ENCODE measurements around the gene HADH.

HADH gene

GRCh38 chr4:108053251-108053711, 63.6 kb downstream of the HADH start:
- no peak overlapping the region for H3K4me3 ChIP-seq
- H3K27ac ChIP-seq, result no peak overlapping the region

- Histone ChIP-seq H3K27ac (no peak overlapping the region), H3K4me3 (no peak overlapping the region)
Observed at GRCh38 chr4:108054025-108054638, 64.4 kb downstream of the HADH start.

- Histone ChIP-seq H3K4me3 (no peak overlapping the region), H3K27ac (no peak overlapping the region)
Observed at GRCh38 chr4:108055787-108056186, 66.1 kb downstream of the HADH start.

- no peak overlapping the region for H3K27ac ChIP-seq
- no peak overlapping the region for H3K4me3 ChIP-seq
Observed at GRCh38 chr4:108056418-108056817, 66.7 kb downstream of the HADH start.

GRCh38 chr4:108058685-108059440, 69.2 kb downstream of the HADH start:
- Histone ChIP-seq H3K27ac (peak overlapping the region in 1 of 21 experiments; percentile 20), H3K4me3 (no peak overlapping the region)

GRCh38 chr4:108060164-108060563, 70.5 kb downstream of the HADH start:
- Histone ChIP-seq H3K27ac (no peak overlapping the region), H3K4me3 (no peak overlapping the region)

- Histone ChIP-seq H3K27ac (no peak overlapping the region), H3K4me3 (no peak overlapping the region)
Observed at GRCh38 chr4:108060686-108061321, 71.1 kb downstream of the HADH start.

GRCh38 chr4:108068442-108068841, 78.8 kb downstream of the HADH start:
- Histone ChIP-seq H3K4me3 (no peak overlapping the region), H3K27ac (no peak overlapping the region)

- H3K4me3 ChIP-seq, result no peak overlapping the region
- H3K27ac ChIP-seq, result no peak overlapping the region
Observed at GRCh38 chr4:108070775-108071174, 81.1 kb downstream of the HADH start.

GRCh38 chr4:108072300-108072699, 82.6 kb downstream of the HADH start:
- Histone ChIP-seq H3K4me3 (no peak overlapping the region), H3K27ac (peak overlapping the region in 2 of 21 experiments; percentile 7 to 47)

GRCh38 chr4:108078024-108078733, 88.5 kb downstream of the HADH start:
- H3K4me3 ChIP-seq, result no peak overlapping the region
- H3K27ac ChIP-seq, result no peak overlapping the region

GRCh38 chr4:108080747-108081146, 91.1 kb downstream of the HADH start:
- H3K27ac ChIP-seq, result no peak overlapping the region
- no peak overlapping the region for H3K4me3 ChIP-seq

GRCh38 chr4:108081256-108081655, 91.6 kb downstream of the HADH start:
- H3K4me3 ChIP-seq, result no peak overlapping the region
- H3K27ac ChIP-seq, result no peak overlapping the region

Data from skin epidermis (tissue), 12 donors.